BJ (cell line): Measurements from ENCODE around the gene TBC1D9. TPM values are rescaled to one million over a fixed set of nuclear protein-coding genes. Genes with fewer than 3 reads are reported as not detected.

ENCODE experiments used
- CTCF ChIA-PET: fragments of 350-600 bp; formaldehyde crosslinking; extraction: SDS; loops from one replicate; lab custom pipeline; 2021; ENCODE audit warnings: antibody characterized with exemption, inconsistent platforms; lab: Yijun Ruan, JAX
- POLR2A ChIA-PET: fragments of 300-600 bp; sonication (Branson Sonifier 250); formaldehyde crosslinking; extraction: SDS; loops from one replicate; lab custom pipeline; 2021; ENCODE audit warnings: antibody characterized with exemption; lab: Charles Lee
- DNase-seq: peaks from one replicate; pipeline ENCODE4 v3.0.0-alpha.2; 2011; ENCODE audit warnings: low read depth
- H3K27me3 ChIP-seq: 2 replicates; pipeline ENCODE4 v1.6.0; 2011; ENCODE audit warnings: low read length; ENCODE audit not compliant: control insufficient read depth, insufficient read depth
- H3K36me3 ChIP-seq: 2 replicates; pipeline ENCODE4 v1.5.1; 2011; ENCODE audit warnings: low read length; ENCODE audit not compliant: control insufficient read depth, insufficient read depth
- H3K4me3 ChIP-seq: 2 replicates; pipeline ENCODE4 v1.5.1; 2011; ENCODE audit warnings: low read depth, mild to moderate bottlenecking, control low read depth, low read length
- CTCF ChIP-seq: IDR thresholded peaks from 2 replicates; pipeline ENCODE4 v1.5.1; 2011; ENCODE audit warnings: low read depth, mild to moderate bottlenecking, control low read depth, inconsistent platforms, low read length, moderate library complexity; ENCODE audit not compliant: insufficient read depth
- polyA plus RNA-seq: library from polyadenylated mRNA; depleted of rRNA; stranded (reverse); fragments of >200 nt; gene quantifications from 2 replicates; pipeline ENCODE4 v1.2.3, GENCODE V29; 2011

TBC1D9 gene
- polyA plus RNA-seq, 1 experiment, result 12.0 TPM

- ChIA-PET POLR2A (no interaction called here), CTCF (no interaction called here)
- no peaks in the 10 kb centered on the region for H3K27me3 ChIP-seq
- DNase-seq, result no peak
- 0 out of 2 replicates have a peak, but pooled peaks cover 1% of the 10 kb centered on the region for H3K36me3 ChIP-seq
- H3K4me3 ChIP-seq, result no peak overlapping the region
- no peak for TF ChIP-seq CTCF
Observed at GRCh38 chr4:140693562-140693961, 62.6 kb downstream of the TBC1D9 start.

- no peaks in the 10 kb centered on the region for H3K36me3 ChIP-seq
- H3K27me3 ChIP-seq, result no peaks in the 10 kb centered on the region
- POLR2A ChIA-PET, result no interaction called here
- DNase-seq, result no peak
- TF ChIP-seq CTCF, result no peak
- no peak overlapping the region for H3K4me3 ChIP-seq
- CTCF ChIA-PET, result no interaction called here
Observed at GRCh38 chr4:140691369-140691768, 64.8 kb downstream of the TBC1D9 start.

- ChIA-PET POLR2A (no interaction called here), CTCF (no interaction called here)
- DNase-seq, result no peak
- Histone ChIP-seq H3K36me3 (no peaks in the 10 kb centered on the region), H3K4me3 (no peak overlapping the region), H3K27me3 (no peaks in the 10 kb centered on the region)
- no peak for TF ChIP-seq CTCF
Observed at GRCh38 chr4:140690093-140690492, 66.1 kb downstream of the TBC1D9 start.

- ChIA-PET POLR2A (no interaction called here), CTCF (no interaction called here)
- no peaks in the 10 kb centered on the region for H3K27me3 ChIP-seq
- H3K4me3 ChIP-seq, result no peak overlapping the region
- H3K36me3 ChIP-seq, result no peaks in the 10 kb centered on the region
- no peak for DNase-seq
- no peak for TF ChIP-seq CTCF
Observed at GRCh38 chr4:140689623-140690022, 66.6 kb downstream of the TBC1D9 start.

- CTCF ChIA-PET, result interaction anchor here (0.9 kb wide), 1 partner anchor 81 kb away, joined by 3 read pairs; no protein-coding TSS in a partner anchor
- POLR2A ChIA-PET, result no interaction called here
- DNase-seq, result no peak
- no peak for TF ChIP-seq CTCF
- Histone ChIP-seq H3K36me3 (no peaks in the 10 kb centered on the region), H3K4me3 (no peak overlapping the region), H3K27me3 (no peaks in the 10 kb centered on the region)
Observed at GRCh38 chr4:140688711-140689598, 67.2 kb downstream of the TBC1D9 start.
